NCI-H526 treated with DMSO at 0.1 percent for 48 hours (cell line): Measurements from ENCODE around the gene IL18.
A peak's percentile ranks its signal among the peaks of the same experiment; 100 is the strongest.
"Not testable (repeated sequence)": the region's sequence is repeated elsewhere in the genome, so short reads cannot be mapped to it uniquely, and the experiment has no call there.

Experiments used
- DNase-seq: peaks from one replicate; lab custom pipeline; 2025; lab: John Stamatoyannopoulos, UW

Gene IL18

DNA sequence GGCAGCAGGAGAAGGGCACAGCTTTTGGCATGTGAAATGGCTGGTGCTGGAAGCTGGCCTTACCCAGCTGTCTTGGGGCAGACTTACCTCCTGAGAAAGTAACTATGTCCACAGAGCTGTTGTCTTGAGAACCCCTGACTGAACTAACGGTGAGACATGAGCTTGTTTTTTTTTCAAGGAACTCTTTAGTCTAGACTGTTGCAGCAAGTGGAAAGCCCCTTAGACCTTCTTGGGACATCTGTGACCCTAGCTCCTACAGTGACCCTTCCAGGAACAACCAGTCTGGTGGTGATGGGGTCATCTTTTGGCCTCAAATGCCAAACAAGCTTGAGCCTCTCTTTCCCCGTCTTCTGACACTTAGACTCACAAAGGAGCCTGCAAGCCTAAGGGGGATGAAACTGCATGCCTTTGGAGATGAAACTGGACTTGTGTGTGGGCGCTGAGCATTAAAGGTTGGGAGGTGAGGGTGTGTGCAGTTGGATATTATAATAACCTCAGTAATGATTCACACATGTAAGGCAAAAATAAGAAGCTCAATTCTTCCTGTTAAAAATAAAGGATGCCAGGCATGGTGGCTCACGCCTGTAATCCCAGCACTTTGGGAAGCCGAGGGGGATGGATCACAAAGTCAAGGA is 41.8 kb downstream of the IL18 start:
- no peak for DNase-seq

DNA sequence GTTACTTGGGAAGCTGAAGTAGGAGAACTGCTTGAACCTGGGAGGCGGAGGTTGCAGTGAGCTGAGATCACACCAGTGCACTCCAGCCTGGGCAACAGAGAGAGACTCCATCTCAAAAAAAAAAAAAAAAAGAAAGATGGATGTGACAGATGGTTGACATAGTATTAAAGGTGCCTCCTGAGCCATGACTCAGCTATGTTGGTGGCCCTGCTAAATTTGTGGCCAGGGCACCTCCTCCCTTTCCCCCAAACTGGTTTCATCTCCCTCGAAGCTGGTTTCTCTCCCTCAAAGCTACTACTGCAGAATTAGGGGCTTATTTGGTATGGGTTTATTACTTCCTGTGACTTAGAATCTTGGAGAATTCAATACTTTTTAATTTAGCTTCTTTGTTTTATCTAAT is 45.7 kb downstream of the IL18 start:
- no peak for DNase-seq

DNA sequence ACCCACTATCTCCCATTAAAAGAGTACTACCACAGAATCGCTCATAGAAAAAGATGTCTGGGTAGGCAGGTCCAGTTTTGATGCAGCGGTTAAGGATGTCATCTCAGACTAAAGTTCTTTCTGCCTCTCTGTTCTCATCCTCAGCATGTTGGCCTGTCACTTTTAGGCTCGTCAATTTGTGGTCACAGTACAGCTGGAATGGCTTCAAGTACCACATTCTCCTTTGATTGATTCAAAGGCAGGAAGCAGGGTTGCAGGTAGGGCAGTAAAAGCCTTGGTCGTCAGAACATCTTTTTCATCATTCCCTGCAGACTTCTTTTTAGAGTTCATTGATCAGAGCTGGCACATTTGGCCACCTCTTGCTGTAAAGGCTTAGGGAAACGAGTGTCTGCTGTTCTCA is 48.5 kb downstream of the IL18 start:
- no peak for DNase-seq

DNA sequence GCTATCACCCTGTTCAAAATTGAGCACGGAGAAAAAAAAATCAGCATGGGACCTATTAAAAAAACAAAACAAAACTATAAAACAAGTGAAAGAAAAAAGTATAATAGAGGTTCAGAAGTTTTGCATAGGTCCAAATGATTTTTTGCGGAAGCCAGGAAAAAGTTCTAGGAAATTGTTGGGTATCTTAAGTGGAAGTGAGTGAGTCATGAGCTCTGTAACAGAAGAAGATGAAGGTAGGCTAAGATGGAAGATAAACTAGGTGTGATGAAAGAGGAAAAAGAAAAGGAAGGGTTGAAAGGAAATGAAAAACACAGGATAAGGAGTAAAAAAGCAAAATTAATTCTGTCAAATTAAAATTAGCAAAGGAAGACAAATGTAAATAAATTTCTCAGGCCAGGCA is 49.4 kb downstream of the IL18 start:
- no peak for DNase-seq

GRCh38 chr11:112113539-112114457 is 50.1 kb downstream of the IL18 start:
- DNase-seq: peak; percentile 88

GRCh38 chr11:112106070-112106469 is 57.8 kb downstream of the IL18 start:
- DNase-seq: no peak

DNA sequence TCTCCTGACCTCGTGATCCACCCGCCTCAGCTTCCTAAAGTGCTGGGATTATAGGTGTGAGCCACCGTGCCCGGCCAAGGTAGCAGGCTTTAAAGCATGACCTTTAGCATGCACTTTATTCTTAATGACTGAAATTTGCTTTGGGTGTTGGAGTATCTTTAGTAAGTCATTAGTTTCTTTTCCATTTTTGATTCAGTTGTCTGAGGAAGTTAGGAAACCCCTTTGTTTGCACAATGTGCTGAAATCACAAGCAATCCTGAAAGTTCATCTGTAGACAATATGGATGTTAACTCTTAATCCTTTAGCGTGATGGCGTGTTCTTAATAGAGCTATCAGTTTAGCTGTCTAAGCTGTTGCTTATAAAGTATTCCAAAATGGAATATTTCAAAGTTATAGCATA is 60.4 kb downstream of the IL18 start:
- no peak for DNase-seq

DNA sequence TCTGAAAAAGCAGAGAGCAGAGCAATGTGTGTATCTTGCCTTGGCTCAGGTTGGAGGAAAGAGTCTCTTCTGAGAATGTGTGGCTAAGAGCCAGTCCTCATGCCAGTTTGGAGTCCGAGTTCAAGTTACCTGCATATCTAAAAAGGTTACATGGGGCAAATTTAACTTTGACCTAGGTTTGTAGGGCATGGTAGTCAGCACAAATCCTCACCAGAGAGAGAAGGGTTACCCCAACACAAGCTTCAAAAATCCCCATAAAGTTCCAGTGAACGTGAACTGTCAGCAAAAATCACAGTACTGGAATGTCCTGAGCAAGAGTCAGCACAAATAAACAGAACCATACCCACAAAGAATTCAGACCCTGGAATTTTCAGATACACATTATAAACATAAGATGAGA is 63.4 kb downstream of the IL18 start:
- no peak for DNase-seq

- no peak for DNase-seq
Observed at GRCh38 chr11:112097734-112098528, 66.0 kb downstream of the IL18 start.

- no peak for DNase-seq
Observed at GRCh38 chr11:112096194-112096593, 67.7 kb downstream of the IL18 start.

- DNase-seq: not testable (repeated sequence)
Observed at GRCh38 chr11:112095302-112095701, 68.6 kb downstream of the IL18 start.
